ENCODE results near the gene YTHDF1. TPM values are rescaled to one million over a fixed set of nuclear protein-coding genes. Genes with fewer than 3 reads are reported as not detected.
A peak's percentile ranks its signal among the peaks of the same experiment; 100 is the strongest.

The YTHDF1 gene
- total RNA-seq, 1 donor from 2014 or later, result 27.7 TPM

GRCh38 chr20:63155266-63156165 is 60.4 kb downstream of the YTHDF1 start:
- DNase-seq (ENCODE audit: extremely low spot score in 2 of 2), result no peak
- no peak overlapping the region for H3K27ac ChIP-seq
- H3K4me3 ChIP-seq, result no peak overlapping the region
- H3K9me3 ChIP-seq, result no peaks in the 10 kb centered on the region
- no peaks in the 10 kb centered on the region for H3K27me3 ChIP-seq
- H3K36me3 ChIP-seq, result no peaks in the 10 kb centered on the region
- peaks cover 4% of the 10 kb centered on the region for H3K4me1 ChIP-seq
- intact Hi-C loops (cut with DNase I), result no loop called here
- TF ChIP-seq POLR2A (IDR thresholded peaks at IDR 0.05), result no peak
- no peak for TF ChIP-seq CTCF (IDR thresholded peaks at IDR 0.05)
- TF ChIP-seq POLR2AphosphoS5 (IDR thresholded peaks at IDR 0.05; ENCODE audit: insufficient read depth in 1 of 2, low read depth in 1 of 2), result no peak

GRCh38 chr20:63154395-63154794 is 61.5 kb downstream of the YTHDF1 start:
- Histone ChIP-seq H3K27me3 (no peaks in the 10 kb centered on the region), H3K9me3 (no peaks in the 10 kb centered on the region), H3K4me3 (no peak overlapping the region), H3K36me3 (no peaks in the 10 kb centered on the region), H3K4me1 (peaks cover 4% of the 10 kb centered on the region), H3K27ac (no peak overlapping the region)
- no peak for TF ChIP-seq POLR2A (IDR thresholded peaks at IDR 0.05)
- TF ChIP-seq CTCF (IDR thresholded peaks at IDR 0.05), result no peak
- TF ChIP-seq POLR2AphosphoS5 (IDR thresholded peaks at IDR 0.05; ENCODE audit: insufficient read depth in 1 of 2, low read depth in 1 of 2), result no peak
- DNase-seq (ENCODE audit: extremely low spot score in 2 of 2), result no peak
- intact Hi-C loops (cut with DNase I), result no loop called here

- Histone ChIP-seq H3K36me3 (no peaks in the 10 kb centered on the region), H3K4me3 (no peak overlapping the region), H3K9me3 (no peaks in the 10 kb centered on the region), H3K27ac (no peak overlapping the region), H3K27me3 (no peaks in the 10 kb centered on the region), H3K4me1 (peaks cover 4% of the 10 kb centered on the region)
- TF ChIP-seq CTCF (IDR thresholded peaks at IDR 0.05) (no peak), POLR2A (IDR thresholded peaks at IDR 0.05) (no peak), POLR2AphosphoS5 (IDR thresholded peaks at IDR 0.05; ENCODE audit: insufficient read depth in 1 of 2, low read depth in 1 of 2) (no peak)
- intact Hi-C loops (cut with DNase I), result no loop called here
- no peak for DNase-seq (ENCODE audit: extremely low spot score in 2 of 2)
These were observed 62.4 kb downstream of the YTHDF1 start for GRCh38 chr20:63153254-63154221.

- Histone ChIP-seq H3K4me3 (peak overlapping the region in 1 of 2 donors; percentile 3), H3K9me3 (no peaks in the 10 kb centered on the region), H3K36me3 (no peaks in the 10 kb centered on the region), H3K4me1 (peaks cover 4% of the 10 kb centered on the region), H3K27ac (no peak overlapping the region), H3K27me3 (no peaks in the 10 kb centered on the region)
- DNase-seq (ENCODE audit: extremely low spot score in 2 of 2), result no peak
- TF ChIP-seq POLR2A (IDR thresholded peaks at IDR 0.05) (no peak), CTCF (IDR thresholded peaks at IDR 0.05) (no peak), POLR2AphosphoS5 (IDR thresholded peaks at IDR 0.05; ENCODE audit: insufficient read depth in 1 of 2, low read depth in 1 of 2) (no peak)
- intact Hi-C loops (cut with DNase I), result no loop called here
These were observed 63.3 kb downstream of the YTHDF1 start for GRCh38 chr20:63152322-63153253.

All from vagina (tissue), 2 donors.